HG03064 (cell line): ENCODE measurements around the gene GRM5.
"Not testable (repeated sequence)": the region's sequence is repeated elsewhere in the genome, so short reads cannot be mapped to it uniquely, and the experiment has no call there.

Experiments used
- ATAC-seq: cut with Tn5 transposase; IDR thresholded peaks from one replicate; pipeline ENCODE4 v1.9.1; 2021; ENCODE audit warnings: low read depth; ENCODE audit not compliant: unreplicated experiment

Gene GRM5

DNA sequence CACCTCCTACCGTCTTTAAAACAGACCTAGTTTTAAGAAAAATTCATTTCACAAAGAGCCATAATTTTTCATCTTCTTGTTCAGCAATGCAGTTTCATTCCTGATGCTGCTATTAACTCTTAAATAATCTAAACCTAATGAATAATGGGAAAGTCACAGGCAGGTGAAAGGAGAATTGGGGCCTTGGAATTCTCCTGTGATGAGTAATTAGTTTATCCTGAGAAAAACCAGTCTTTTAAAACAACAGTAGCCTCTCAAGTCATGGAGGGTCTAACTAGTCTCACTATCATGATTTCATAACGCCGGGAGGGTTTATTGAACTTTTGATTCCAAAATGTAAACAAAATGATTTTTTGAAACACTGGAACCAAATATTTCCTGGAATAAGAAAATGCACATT is 86.8 kb downstream of the GRM5 start:
- ATAC-seq = not testable (repeated sequence)

DNA sequence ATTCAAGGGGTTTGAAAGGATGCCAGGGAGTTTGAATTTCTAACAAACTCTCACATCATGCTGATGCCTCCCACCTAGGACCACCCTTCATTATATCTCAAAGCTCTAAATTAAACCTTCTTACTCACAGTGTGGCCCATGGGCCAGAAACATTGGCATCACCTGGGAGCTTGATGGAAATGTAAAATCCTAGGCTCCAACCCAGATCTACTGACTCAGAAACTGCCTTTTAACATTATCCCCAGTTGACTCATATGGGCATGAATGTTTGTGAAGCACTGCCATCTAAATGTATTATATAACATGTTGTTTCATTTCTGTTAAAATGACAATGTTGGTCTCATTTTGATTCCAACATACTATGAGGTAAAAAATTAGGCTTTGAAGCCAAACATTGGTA is 90.3 kb downstream of the GRM5 start:
- ATAC-seq = not testable (repeated sequence)

DNA sequence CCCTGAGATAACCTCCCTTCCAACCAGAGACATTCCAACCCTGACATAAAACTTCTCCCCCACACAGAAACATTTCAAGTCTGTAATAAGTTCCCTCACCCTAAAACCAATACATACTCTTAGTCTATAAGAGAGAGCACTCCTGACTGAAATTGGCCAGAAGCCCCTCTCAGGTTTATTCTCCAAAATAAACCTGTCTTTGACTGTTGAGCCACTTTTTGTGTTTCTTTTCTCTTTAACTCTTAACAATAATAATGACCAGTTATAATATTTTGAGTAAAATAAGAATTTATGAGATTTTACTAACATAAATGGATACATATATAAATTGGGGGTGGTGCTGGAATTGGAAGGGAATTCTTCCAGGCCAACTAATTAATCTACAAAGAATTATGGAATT is 93.6 kb downstream of the GRM5 start:
- ATAC-seq = no peak

DNA sequence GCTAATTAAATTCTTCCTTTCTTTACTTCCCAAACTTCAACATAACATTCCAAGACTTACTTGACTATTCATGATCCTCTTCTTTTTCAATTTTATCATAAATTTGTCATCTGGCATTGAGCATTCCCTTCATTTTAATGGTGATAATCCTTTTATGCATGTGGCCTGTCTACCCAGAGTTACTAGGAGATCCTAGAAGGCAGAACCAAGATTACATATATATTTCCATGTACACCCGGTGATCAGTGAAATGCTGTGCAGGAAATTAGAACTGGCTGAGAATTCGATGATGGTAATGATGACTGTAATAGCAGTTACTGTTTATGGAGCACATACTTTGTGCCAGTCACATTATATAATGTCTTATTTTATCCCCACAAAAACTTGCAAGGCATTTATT is 104.2 kb downstream of the GRM5 start:
- ATAC-seq = not testable (repeated sequence)

DNA sequence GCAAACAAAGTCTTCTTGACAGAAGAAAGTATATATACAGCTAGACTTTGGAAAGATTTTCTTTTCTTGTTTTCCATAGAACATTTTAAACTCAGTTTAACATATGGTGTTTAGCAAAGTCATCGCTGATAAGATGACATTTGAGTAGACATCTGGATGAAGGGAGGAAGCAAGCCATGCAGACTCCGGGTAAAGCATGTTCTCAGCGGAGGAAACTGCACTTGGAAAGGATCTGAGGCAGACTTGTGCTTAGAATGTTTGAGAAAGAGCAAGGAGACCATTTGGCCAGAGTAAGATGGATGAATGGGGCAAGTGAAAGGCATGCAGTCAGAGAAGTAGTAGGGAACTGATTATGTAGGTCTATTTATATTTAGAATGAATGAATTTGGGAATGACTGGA is 105.9 kb downstream of the GRM5 start:
- not testable (repeated sequence) for ATAC-seq

DNA sequence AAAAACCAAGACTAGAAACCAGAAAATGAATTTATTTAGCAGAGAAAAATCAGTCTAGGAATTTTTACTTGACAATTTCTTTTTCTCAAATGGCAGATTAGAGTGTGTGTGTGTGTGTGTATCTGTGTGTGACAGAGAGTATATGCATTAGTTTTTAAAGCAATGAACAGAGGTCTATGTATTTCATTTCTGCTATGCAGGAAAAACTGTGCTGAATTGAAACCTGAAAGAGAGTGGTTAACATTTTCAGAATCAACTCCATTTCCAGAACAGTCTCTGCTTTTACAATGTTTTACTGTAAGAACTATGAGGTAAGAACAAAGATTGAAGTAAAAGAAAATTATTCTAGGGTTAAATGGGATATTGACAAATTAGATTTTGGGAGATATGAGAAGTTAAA is 114.8 kb downstream of the GRM5 start:
- no peak for ATAC-seq

DNA sequence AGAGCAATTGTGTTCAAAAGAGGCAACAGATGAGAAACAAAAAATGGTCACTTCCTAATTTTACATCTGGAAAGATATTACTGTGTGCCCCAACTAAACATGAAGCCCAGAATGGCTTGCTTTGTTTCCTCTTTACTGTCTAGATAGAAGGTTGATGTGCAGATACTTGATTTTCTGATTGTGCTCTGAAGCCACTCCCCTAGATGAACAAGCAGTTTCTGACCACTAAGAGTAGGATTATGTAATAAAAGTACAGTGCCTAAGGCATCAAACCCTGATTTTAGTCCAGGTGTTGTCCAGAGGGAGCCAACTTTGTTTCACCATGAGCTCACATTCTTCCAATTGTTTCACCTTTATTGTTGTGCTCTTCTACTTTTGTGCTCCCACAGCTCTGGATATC is 116.9 kb downstream of the GRM5 start:
- ATAC-seq = not testable (repeated sequence)

DNA sequence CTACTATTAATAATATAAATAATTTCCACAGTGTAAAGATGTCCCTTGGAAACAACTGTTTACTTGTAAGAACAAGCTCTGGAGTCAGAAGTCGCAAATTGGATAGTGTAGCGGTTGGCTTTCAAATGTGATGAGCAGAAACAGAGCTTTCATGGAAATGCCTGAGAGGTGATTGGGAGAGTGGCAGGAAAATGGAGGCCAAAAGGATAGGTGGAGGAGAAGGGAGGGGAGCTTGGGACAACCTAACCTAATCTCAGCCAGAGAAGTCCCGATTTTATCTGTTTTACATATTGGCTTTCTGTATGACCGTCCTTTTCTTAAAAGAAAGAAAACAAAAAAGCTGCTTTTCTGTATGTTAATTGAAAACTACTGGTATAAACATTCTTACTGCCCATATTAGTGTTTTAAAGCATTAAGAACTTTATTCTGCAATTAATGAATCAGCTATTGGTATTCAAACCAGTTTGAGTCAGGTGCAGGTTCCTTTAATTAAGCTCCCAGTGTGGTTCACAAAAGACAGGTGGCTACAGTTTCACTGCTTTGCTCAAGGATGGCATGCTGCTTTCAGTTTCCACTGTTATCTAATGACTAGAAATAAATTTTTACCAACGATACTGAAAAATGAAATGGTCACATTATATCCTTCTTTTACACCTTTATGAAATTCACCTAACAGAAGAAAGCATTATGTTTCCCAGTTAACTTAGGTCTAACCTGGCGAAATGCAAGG is 117.8 kb downstream of the GRM5 start:
- not testable (repeated sequence) for ATAC-seq

DNA sequence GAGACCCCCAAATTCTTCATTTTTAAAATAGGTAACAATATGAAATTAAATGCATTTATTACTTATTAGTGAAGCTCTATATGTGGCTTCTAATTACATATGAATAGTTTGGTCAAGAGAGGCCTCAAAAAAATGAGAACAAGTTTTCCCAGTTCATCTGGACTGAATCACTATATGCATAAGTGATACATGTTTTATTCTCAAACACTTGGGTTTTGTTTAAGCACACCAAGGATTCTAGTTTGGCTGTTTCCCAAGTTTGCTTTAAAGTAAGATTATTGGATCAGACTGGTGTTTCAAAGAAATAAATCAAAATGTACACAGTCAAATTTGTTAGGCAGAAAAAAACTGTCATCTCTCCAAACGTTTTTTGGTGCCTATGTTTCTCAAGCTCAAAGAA is 136.1 kb downstream of the GRM5 start:
- ATAC-seq = not testable (repeated sequence)

DNA sequence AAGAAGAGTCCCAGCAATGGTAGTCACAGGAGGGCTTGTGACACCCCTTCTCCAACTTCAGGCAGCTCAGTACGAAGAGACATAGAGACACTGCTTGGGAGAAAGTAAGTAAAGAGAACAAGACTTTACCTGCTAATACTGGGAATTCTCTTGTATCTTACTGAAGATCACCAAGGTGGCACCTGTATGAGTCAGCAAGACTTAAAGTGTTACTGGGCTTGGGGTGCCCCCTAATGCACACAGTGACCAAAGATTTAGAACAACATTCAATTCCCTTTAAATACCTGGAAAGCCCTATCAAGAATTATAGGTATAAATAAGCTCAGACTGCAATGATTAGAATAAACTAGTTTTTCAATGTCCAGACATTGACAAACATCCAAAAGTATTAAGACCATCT is 148.7 kb downstream of the GRM5 start:
- ATAC-seq = not testable (repeated sequence)

DNA sequence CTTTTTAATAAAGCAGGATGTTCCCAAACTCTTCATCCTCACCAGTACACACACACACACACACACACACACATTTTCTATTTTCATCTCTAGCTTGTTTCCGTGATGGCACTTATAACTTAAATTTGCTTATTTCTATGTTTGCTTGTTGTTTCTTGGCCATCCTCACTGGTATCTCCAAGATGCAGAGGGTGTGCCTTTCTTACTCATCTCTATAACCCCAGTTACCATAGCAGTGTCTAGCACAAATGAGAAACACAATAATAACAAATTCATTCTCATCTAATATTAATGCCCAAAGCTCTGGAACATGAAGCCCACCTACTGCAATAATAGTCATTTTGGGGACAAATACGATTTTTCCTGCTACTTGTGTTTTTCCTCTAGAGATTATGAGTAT is 156.3 kb downstream of the GRM5 start:
- no peak for ATAC-seq

DNA sequence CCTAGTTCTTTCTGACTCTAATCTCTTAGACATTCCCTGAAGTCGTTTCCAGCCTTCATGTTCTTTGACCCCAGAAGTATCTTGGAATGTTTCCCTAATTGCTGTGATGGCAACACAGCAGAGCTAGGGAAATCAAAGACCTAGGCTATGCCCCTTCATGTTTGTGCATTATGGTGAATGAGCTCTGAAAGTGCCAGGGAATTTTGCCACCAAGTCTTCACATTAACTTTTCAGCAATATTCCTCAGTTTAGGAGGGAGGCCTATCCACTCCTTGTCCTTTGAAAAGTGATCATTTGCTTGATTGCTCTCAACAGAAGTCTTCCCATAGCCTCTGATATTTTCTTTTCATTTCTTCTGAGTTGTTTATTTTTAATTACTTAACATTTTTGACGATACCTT is 164.3 kb downstream of the GRM5 start:
- not testable (repeated sequence) for ATAC-seq

DNA sequence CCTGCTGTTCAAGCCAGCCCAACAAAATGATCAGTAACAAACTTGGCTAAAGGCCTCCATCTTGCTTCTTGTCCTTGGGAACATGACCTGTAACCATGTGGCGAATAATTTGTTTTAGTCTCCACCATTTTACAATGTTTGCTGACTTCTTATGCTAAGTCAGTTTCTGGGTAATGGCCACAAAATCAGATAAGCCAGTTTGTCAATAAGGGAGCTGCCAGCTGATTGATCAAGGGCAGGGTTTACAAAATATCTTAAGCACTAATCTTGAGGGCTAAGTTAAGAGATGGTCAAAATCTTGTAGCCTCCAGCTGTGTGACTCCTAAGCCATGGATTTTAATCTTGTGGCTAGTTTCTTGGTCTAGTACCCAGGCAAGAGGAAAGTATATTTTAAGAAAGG is 176.9 kb downstream of the GRM5 start:
- ATAC-seq = not testable (repeated sequence)

DNA sequence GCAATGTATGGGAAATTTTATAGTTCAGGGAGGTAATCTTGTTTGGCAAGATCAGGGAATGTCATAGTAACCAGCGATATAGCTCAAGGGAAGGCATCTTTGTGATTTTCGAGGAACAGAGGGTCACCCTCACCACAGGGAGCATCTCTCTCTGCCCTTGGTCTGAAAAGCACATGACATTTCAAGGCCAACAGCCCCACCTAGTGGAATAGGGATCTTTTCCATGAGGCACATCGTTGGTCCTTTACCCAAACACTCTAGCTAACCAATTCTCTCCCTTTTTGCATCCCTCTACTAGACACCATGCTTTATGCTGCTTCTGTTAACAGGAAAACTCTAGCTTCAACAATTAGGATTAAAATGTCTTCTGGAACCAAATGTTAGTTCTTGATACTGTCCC is 179.0 kb downstream of the GRM5 start:
- no peak for ATAC-seq

DNA sequence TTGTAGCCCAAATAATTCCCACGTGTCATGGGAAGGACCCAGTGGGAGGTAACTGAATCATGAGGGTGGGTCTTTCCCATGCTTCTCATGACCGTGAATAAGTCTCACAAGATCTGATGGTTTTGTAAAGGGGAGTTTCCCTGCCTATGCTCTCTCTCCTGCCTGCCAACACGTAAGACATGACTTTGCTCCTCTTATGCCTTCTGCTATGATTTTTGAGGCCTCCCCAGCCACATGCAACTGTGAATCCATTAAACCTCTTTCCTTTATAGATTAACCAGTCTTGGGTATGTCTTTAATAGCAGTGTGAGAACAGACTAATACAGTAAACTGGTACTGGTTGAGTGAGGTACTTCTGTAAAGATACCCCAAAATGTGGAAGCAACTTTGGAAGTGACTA is 183.0 kb downstream of the GRM5 start:
- not testable (repeated sequence) for ATAC-seq

DNA sequence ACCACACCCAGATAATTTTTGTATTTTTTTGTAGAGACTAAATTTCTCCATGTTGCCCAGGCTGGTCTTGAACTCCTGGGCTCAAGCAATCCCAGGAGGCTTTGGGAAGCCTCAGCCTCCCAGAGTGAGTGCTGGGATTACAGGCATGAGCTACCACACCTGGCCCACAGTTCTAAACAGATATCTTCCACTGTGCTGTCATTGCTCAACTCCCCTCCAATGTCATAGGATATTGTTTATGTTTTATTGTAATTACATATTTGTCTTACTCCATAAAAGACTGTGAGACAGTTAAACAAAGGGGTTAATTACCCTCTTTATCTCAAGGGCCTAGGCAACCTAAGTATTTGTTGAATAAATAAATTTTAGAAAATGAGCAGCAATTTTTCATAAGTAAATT is 204.2 kb downstream of the GRM5 start:
- no peak for ATAC-seq

DNA sequence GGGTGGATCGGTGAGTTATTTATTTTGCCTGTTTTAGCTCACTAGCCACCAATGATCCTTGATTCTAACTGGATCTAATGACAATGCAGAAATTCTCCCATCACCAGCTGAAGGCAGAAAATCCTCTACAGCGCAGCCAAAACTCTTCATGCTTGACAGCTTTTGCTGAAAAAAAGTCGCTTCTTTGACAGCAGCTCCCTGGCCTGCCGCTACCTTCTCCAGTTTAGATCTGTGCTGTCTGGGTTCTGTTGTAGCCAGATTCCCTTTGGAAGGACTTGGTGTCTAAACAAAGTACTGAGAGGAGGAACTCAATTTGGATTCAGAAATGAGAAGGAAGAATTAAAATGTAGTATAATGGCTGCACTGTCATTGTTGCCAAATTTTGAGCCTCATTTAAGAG is 205.4 kb downstream of the GRM5 start:
- ATAC-seq = not testable (repeated sequence)

DNA sequence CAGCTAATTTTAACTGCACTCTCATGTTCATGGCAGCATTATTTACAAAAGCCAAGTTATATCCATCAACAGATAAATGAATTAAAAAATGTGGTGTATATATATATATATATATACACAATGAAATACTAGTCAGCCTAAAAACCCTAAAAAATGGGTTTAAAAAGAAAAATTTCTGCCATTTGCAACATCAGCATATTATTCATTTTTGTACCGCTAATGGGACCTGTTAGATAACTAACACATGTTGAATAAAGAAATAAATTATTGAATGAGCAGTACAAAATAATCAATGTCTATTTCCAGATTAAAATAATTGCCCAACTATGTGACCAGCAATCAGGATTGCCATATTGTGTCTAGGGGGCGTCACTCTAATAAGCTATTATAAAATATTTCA is 211.8 kb downstream of the GRM5 start:
- not testable (repeated sequence) for ATAC-seq

DNA sequence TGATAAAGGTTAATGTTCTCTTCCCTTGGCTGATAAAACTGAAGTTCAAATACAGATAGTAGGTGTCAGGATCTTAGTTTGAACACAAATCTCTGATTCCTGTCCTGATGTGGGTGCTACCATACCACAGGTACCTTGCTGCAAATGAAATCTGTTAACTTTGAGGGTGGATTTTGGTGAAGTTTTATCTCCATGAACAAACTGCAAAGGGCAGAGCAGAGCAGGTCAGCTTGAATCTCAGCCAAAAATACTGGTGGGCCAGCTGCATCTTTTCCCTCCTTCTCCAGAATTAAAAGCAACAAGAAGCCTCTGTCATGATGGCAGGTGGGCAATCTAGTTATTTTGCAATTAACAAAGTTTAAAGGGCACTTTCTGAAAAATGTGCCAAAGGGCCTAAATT is 214.2 kb downstream of the GRM5 start:
- not testable (repeated sequence) for ATAC-seq

DNA sequence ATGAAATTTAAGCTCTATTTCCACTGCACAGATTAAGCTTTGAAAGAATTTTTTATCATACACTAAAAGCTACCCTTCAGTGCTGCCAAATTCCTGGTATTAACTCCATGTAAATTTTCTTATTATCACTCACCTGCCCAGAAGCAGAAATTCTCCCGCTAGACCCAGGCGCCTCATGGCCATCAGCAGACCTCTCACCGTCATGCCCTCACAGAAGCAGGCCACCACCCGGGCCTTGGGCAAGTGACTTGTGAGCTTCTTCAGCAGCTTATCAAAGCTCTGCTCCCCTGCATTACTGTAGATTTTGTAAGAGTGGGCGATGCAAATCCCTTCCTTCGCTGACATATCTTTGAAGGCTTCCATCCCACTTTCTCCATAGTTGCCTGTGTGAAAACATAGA is 216.0 kb downstream of the GRM5 start:
- not testable (repeated sequence) for ATAC-seq

DNA sequence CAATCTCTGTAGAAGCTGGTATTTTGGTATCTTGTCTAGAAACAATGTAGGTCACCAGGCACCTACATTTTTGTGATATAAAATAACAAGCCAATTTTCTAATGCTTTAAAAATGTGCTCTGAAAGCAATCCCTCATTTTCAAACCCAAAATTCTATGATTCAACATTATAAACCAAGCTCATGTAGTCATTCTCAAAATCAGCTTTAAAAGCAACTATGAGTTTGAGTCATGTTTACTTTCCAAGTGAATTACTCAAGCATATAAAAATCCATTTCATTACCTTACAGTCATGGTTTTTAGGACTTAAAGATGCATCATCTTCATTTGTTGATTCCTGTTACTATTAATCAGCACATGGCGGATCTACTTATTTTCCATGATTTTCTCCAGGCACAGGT is 216.4 kb downstream of the GRM5 start:
- no peak for ATAC-seq

DNA sequence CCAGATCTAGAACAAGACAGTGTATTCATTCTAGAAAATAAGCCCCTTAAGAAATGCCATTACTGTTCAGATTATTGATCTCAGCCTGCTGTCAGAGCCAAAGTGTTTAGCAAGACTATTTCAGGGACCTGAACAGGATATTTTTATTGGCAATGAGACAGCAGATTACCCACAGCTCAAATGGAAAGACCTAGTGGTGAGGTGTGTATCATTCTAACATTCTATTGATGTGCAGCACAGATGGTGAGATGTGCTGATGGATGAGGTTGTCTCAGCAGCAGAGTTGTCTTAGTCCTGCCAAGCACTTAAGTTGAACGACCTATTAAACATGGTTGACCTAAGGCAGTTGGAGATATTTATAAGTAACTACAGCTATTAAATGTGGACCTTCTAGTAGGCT is 219.5 kb downstream of the GRM5 start:
- ATAC-seq = not testable (repeated sequence)

DNA sequence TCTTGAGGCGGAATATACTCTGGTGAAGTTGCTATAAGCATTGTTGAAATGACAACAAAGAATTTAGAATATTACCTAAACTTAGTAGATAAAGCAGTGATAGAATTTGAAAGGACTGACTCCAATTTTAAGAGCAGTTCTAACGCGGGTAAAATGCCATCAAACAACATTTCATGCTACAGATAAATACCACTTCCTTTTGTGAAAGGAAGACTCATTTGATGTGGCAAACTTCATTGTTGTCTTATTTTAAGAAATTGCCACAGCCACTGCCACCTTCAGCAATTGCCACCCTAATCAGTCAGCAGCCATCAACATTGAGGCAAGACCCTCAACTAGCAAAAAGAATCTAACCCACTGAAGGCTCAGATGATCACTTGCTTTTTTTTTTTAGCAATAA is 220.8 kb downstream of the GRM5 start:
- ATAC-seq = not testable (repeated sequence)
